Medulla oblongata (tissue), 1 donor: ENCODE results near the gene MAP2K5.

Source experiments
- DNase-seq: peaks from one replicate; pipeline ENCODE4 v3.0.0-alpha.2; 2015; ENCODE audit errors: extremely low spot score

The MAP2K5 gene

DNA sequence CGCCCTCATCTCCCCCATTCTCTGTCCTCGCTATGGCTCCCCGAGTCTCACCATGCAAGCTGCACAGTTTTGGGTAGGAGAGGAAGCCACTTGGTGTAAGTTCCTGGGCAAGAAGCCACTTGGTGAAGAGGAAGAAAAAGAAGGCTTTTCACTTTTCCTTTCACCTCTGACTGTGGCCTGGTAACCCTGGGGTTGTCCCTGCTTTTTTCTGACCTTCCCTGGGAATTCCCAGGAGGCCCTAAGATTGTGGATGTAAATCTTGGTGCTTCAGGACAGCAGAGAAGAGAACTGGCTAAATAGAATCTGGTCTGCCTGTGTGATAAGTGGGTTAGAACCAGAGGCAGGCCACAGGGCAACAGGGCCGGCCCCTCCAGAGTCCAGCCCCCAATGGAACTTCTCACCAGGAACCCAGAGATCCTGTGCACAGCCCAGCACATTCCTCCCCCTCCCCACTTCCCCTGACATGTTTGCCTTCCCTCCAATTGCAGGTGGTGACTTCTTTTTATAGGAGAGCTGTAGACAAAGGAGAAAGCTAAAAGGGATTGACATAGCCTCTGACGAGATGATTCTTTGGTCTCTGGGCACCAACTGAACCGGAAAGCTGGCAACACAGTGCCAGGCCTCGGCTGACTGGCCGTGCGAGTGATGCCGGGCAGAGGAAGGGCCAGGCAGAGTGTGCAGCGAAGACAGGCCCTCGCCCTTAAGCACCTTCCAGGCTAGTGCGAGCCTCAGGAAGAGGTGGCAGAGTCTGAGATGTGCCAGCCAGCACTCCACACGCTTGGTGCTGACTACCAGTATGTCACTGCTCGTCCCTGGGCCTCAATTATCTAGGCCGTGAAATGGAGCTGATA lies 263.4 kb downstream of the MAP2K5 start:
- no peak for DNase-seq

DNA sequence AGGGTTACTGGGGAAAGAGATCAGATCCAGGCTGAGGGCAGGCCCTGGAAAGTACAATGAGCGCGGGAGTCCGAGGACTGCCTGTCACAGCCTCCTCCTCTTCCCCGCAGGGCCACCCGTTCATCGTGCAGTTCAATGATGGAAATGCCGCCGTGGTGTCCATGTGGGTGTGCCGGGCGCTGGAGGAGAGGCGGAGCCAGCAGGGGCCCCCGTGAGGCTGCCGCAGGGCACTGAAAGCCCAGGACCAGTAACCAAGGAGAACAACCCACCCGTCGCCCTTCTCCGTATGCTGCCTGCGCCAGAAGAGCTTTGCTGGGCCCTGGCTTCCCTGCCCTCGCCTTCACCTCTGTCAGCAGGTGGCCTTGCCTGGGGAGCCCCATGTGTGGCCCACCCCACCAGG lies 264.0 kb downstream of the MAP2K5 start:
- no peak for DNase-seq

DNA sequence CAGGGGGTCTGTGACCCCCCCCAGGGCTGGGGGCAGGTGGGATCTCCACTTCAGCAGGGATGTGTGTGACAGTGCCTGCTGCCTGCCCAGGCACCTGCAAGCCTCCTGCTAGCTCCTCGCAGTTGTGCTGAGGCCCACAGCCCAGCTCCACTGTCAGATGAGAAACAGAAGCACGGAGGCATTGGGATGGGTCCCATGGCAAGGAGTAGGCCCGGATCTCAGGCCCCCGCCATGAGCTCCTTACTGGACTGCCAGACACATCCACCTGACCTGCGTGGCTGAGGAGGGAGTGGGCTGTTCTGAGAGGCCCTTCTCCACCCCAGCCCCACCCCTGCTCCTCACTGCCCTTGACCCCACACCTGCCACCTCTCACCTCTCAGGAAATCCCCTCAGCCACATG lies 264.6 kb downstream of the MAP2K5 start:
- no peak for DNase-seq

DNA sequence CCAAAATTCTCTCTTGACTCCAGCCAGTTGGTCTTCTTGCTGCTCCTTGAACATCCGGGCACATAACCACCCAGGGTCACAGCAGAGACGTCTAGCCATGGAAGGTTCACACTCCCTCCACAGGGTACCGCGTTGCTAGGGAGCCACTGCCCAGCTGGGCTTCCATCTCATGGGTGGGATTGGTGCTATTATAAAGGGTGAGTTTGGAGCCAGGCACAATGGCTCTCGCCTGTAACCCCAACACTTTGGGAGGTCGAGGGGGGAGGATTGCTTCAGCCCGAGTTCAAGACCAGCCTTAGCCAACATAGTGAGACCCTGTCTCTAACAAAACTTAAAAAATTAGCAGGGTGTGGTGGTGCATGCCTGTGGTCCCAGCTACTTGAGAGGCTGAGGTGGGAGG lies 265.3 kb downstream of the MAP2K5 start:
- DNase-seq, result no peak

DNA sequence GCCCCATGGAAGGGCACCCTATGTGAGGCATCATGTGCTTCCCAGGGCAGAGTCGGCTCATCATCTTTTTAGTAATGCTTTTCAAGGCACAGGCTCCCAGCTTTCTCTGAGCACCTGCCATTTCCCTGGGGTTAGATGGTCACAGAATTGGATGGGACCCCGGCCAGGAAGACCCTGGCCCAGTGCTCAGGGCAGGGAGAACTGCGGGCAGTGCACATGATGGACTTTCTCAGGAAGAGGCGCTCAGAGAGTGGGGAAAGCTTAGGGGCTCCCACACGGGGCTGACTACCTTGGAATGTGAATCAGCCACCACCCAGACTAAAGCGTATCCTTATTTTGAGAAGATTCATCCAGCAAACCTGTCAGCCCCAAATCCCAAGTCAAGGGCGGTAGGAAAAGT lies 266.3 kb downstream of the MAP2K5 start:
- DNase-seq, result no peak

DNA sequence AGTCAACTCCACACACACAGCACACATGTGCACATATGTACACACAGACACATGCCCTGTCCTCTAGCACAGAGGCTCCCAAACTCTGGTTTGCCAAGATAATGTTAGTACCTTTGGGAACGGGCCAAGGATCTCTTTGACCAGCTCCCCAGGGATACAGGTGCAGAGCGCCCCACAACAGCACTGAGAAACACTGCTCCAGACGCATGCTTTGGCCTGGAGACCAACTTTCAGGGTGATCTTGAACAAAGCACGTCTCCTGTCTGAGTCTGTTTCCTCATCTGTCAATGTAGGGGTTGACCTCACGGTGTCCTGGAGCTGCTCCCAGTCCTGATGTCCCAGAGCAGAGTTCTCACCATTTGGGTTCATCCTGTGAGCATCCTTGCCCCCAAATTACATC lies 266.9 kb downstream of the MAP2K5 start:
- DNase-seq, result no peak

DNA sequence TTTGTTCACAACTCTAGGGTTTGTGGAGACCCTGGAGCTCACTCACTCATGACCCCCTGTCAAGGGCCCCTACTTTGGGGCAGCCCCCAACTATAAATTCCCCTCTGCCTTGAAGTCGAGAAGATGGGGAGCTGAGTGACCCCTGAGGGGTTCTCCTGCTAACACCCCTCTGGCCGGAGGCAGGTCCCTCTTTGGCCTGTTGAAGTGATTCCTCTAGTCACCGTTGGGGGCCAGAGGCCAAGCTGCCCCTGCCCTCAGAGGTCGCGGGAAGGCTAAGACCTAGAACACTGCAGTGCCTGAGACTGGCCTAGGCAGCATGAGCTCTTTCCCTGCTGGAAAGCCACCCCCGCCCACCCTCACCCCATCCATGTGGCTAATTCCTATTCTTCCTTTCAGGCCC lies 267.4 kb downstream of the MAP2K5 start:
- no peak for DNase-seq

DNA sequence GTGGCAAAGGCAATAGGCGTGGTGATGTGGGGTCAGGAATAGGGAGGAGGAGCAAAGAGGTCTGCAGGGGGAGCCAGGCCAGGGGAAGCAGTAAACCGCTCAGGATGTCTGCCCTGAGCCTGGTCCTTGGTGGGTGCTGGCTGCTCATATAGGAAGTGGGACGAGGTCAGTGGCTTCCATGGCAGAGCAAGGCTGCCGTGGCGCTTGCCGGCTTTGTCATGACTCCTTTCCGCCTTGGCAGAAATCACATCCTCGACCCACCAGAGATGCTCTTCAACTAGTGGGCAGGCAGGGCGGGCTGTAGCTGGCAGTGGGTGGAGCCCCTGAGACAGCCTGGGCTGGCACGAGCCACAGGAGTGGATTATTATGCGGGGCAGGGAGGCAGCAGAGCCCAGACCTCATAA lies 269.7 kb downstream of the MAP2K5 start:
- no peak for DNase-seq

DNA sequence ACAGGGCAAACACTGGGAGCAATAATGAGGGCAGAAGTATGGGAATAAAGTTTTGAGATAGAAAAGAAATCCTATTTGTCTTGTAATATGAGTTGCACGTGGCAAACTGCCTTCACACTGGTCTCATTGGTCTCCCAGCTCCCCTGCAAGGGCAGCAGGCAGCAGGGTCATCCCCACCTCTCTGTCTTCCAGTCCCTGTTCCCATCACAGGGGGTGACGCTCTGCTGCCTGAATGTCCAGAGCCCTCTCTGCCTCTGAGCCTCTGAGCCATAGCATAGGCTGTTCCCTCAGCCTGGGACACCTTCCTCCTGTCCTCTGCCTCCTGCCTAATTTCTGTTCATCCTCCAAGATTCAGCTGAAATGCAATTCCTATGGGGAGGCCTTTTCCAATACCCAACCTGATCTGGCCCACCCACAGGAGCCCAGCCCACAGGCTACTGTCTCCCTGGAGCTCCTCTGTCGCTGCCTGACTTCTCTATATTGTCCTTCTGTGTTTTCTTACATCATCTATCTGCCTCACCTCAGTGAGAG lies 270.7 kb downstream of the MAP2K5 start:
- no peak for DNase-seq

DNA sequence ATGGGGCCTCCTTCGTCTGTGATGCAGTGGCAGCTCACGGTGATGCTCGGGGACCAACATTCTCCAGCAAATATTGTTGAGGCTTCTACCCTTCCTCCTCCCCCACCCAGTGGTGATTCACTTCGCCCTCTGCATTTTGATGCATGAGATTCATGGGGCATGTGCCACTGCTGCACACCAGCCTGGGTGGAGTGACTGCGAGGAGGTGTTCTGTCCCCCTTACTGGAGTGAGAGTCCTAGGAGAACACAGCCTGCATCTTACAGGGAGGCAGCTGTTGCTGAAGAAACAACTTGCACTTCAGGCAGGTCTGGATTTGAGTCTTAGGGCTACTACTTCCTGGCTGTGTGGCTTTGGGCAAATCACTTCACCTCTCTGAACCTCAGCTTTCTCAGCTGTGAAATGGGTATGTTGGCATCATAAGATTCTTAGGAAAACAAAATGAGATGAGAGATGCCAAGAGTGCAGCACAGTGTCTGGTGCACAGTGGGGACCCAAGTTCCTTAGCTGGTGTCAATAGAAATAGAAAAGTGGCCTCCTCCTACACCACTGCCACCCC lies 272.6 kb downstream of the MAP2K5 start:
- no peak for DNase-seq

DNA sequence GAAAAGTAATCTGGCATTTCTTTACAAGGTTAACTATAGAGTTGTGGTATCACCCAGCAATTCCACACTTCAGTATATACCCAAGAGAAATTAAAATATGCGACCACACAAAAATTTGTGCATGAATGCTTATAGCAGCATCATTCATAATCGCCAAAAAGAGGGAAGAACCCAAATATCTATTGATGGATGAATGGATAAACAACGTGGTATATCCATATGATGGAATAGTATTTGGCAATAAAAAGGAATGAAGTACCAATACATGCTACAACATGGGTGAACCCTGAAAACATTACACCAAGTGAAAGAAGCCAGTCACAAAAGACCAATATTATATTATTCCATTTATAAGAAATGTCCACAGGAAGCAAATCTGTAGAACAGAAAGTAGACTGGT lies 274.2 kb downstream of the MAP2K5 start:
- no peak for DNase-seq

DNA sequence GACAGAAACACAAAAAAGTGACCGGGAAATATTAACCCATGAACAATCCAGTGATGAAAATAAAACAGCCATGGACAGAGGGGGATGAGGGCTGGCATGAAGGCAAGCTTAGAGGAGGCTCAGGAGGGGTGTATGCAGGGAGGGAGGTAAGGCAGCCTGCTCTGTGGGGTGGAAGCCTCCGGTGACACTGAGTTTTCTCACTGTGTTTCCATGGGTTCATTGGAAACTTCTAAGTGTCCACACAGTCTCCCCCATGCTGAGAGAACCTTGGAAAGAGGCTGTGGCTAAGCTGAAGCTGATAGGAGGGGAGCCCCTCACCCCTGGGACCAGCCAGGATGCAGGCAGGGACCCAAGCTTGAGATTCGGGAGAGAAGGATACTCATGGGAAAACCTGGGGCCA lies 276.0 kb downstream of the MAP2K5 start:
- DNase-seq, result no peak

DNA sequence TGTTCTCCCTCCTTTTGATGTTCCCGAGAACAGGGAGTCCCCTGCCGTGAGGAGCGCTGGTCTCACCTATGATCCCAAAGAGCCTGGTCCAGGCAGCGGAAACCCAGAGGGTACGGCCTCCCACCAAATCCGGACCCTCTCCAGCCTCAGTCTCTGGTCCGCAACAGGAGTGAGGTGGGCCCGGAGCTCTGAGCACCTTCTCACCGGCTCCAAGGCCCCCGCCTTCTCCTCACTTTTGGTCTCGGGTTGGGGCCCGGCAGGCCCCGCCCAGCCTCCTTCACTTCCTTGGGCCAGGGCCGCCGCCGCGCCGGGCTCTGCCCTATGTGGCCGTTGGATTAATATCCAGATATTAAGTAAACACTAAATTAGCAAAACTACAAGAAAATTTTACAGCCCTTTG lies 277.1 kb downstream of the MAP2K5 start:
- no peak for DNase-seq

DNA sequence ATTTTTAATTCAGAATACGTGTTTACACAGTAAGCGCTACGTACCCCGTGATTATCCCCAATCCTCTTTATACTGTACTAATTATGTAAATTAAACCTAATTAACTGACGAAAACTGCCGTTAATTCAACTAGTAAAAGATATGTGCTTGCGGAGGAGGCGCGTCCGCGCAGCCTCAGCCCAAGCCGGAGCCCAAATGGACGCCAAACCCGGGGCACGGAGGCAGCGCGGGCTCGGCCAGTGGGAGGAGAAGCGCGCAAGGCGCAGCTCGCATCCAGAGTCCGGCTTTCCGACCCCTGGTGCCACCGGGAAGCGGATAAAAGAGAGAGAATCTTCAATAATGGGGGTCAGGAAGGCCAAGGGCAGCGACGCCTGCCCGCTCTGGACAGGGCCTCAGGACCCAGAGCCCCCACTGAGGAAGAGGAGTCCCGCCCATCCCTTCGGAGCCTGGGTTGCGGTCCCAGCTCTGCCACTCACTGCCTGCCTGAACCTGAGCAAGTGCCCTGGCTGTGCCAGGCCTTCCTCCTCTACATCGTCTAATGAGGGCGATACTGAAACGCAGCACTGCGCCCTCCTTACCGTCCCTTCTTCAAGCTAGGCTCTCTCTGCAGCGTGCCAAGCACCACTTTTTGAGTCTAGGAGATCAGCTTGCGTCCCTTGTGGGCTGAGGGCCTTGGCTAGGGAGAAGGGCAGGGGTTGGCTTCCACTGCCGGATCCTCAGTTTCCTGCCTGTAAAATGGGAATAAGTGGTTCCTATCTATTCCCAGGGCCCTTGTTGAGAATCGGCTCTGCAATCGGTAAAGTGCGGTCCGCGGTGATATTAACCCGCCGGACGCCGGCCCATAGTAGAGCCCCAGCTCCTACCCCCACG lies 277.9 kb downstream of the MAP2K5 start:
- DNase-seq, result no peak

DNA sequence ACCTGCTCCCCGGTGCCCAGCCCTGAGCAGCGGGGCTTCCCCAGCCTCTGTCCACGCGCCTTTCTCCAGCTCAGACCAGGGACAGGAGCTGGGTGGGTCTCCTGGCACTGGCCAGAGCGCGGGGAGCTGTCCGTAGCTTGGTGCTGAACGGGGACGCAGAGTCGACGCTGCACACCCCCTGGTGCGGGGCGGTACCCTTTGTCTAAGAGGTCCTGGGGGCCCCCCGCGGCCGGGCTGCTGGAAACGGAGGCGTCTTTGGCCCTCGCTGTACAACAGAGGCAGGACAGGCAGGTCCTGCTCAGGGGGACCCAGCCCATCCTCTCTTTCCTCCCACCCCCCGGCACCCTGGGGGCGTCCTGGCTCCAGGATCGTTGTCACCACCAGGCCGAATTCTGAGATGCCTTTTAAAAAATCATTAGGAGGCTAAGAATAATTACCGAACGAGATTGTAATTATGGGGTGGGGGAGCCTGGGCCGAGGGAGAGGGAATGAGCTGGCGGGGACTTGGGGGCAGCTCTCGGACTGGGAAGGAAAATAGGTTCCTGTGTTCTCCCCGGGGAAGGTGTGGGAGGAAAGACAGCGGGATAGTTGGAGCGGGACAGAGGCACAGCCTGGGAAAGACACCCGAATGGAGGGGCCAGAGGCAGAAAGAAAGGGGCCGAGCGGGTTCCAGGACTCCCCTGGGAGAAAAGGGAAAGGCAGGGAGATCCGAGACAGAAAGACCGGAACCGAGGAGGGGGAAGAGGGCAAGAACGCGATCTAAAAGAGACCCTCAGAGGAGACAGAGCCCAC lies 278.7 kb downstream of the MAP2K5 start:
- no peak for DNase-seq

DNA sequence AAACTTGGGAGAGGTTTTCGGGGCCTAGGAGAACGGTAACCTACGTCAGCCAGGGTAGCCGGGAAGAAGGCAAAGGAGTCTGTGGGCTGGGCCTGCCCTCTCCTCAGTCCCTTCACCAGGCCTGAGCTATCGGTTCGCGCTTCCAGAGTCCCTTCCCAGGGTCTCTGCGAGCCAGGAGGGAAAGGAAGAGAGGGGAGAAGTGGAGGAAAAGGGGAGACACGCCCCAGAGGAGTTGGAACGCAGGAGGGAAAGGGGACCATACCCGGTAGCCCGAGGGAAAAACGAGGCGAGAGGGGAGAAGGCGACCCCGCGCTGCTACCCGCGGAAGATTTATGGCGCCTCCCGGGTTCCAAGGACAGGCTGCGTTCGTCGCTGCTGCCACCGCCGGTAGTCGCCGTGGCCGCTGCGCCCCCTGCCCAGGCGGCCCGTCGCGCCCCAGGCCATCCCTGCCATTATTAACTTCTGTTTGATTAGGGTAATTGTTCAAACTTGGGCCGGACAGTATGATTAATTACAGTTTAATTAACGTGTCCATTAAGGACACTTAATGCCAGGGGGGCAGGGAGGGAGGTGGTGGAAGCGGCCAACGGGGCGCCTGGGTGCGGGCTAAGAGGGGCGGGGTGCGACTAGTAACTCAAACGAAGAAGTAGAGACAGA lies 279.4 kb downstream of the MAP2K5 start:
- DNase-seq, result no peak

DNA sequence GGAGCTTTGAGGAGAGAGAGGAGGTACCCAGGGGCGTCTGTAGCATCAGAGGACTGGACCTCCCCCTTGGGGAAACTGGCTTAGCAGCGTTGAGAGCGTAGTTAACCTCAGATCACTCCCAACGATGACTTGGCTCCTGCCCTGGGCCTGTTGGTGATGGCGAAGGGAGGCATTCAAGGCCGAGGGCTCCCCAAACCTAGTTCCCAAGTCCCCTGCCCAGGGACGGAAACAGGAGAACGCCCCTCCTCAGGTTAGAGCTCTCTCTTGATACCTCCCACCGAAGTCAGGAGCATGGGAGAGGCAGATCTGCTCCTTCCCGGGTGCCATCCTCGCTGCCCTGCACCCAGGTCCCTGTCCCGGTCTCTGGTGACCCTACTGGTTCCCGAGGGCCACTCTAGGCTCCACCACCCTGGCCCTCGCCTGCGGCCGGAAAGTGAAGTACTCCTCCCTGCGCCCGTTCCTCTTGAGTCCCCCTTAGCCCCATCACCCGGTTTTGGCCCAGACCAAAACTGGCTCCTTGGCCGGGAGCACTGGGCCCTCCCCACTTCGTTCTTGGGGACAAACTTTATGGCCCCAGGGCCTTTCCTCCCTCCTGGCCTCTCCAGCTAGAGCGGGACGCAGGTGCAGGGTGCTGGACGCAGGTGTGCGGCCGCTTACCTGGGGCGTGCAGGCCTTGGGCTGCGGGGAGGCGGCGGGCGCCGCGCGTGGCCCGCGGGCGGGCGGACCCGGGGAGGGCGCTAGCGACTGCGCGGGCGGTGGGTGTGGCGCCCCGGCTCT lies 280.2 kb downstream of the MAP2K5 start:
- DNase-seq, result no peak

DNA sequence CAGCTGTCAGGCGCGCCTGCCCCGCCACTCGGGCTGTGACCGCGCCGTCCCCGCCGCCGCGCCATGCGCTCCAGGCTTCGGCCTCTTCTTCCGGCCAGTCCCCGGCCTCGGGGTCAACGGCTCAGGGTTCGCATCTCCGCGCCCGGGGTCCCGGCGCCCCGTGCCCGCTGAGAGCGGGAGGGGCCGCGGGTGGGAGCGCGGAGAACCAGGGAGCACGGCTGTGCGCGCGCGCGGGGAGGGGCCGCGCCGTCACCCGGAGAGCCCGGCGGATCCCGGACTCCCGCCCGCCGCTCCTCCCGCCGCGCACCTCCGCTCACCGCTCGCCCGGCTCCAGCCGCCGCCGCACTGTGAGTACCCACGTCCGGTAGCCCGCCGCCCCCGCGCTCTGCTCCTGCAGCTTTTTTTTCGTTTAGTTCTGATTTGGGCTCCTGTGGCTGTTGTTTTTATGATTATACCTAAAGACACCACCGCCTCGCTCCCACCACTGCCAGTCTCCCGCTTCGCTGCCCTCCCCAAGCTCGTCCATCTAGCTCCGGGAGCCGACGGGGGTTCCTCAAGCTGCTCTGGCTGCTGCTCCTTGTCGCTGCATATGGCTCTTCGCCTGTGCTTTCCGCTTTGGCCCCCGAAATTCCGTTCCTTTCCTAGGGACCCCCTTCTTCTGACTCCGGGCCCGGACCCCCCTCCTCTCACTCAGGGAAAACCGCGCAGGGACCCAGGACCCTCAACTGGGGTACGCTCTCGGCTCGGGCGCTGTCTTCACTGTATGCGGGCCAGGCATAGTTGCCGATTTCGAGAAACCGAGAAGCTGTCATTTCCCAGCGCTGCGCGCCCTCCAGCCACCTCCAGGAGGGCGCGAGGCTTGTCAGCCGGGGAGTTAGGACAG lies 281.1 kb downstream of the MAP2K5 start:
- no peak for DNase-seq
